Stomach smooth muscle (tissue), 2 donors: ENCODE measurements around the gene HNRNPA3.
A peak's percentile ranks its signal among the peaks of the same experiment; 100 is the strongest.

ENCODE experiments used
- H3K27ac ChIP-seq: one replicate; pipeline ENCODE4 v1.7.0; 2013; ENCODE audit warnings: mild to moderate bottlenecking, low read length, inconsistent platforms
- H3K27me3 ChIP-seq, 2 donors: one replicate each; pipeline ENCODE4 v1.7.0; 2013; ENCODE audit warnings: low read length in 2 of 2; ENCODE audit not compliant: insufficient read depth in 2 of 2, control insufficient read depth in 1 of 2
- H3K36me3 ChIP-seq, 2 donors: one replicate each; pipeline ENCODE4 v1.7.0; 2013; ENCODE audit warnings: low read length in 2 of 2; ENCODE audit not compliant: control insufficient read depth in 2 of 2, insufficient read depth in 2 of 2
- H3K4me1 ChIP-seq: one replicate; pipeline ENCODE4 v1.7.0; 2013; ENCODE audit warnings: low read length; ENCODE audit not compliant: control insufficient read depth, insufficient read depth
- H3K4me3 ChIP-seq, 2 donors: one replicate each; pipeline ENCODE4 v1.7.0; 2013; ENCODE audit warnings: low read length in 2 of 2
- H3K9ac ChIP-seq, 2 donors: one replicate each; pipeline ENCODE4 v1.7.0; 2013; ENCODE audit warnings: low read length in 2 of 2, mild to moderate bottlenecking in 1 of 2
- H3K9me3 ChIP-seq, 2 donors: one replicate each; pipeline ENCODE4 v1.7.0; 2013; ENCODE audit warnings: low read length in 2 of 2; ENCODE audit not compliant: control insufficient read depth in 2 of 2
- donor health status: healthy.
- donor health status: Pancreatic carcinoma.

HNRNPA3 gene

DNA sequence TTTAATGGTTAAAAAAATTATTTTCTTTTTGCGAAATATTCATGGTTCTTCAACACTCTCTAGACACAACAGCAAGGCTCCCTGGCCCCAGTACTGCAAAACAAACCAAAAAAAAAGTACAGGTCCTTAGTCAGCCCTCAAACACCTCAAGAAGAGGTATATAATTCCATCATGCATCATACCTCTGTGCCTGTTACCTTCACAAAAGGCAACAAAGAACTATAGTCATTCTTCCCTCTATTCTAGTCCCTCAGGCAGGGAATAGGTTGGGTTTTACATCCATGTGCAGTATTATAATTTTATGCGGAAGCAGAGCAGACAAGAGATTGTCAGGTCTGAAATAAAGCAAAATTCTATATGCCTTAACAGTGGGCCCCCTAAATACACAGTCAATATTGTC is 43.4 kb downstream of the HNRNPA3 start:
- Histone ChIP-seq H3K27me3 (no peaks in the 10 kb centered on the region), H3K36me3 (no peaks in the 10 kb centered on the region), H3K4me1 (peaks cover 48% of the 10 kb centered on the region), H3K9me3 (no peaks in the 10 kb centered on the region), H3K4me3 (no peak overlapping the region), H3K9ac (no peak overlapping the region), H3K27ac (no peak overlapping the region)

DNA sequence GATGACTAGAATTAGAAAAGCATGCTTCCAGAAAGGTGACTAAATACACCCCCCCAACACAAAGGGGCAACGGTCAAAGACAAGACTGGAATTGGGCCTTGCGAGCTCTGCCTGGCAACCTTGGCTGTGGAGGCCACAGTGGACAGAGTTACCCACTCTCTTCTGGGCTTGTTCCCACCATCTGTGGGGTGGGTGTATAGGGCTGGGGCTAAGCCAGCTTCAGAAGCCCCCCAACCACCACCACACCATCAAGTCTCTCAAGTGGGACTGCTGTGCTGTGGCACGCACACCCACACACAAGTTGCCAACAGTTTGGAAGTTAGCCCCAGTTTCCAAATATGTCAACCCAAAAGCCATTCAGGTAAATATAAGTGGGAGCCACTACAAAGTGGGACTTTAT is 44.1 kb downstream of the HNRNPA3 start:
- Histone ChIP-seq H3K36me3 (no peaks in the 10 kb centered on the region), H3K9ac (no peak overlapping the region), H3K27ac (no peak overlapping the region), H3K4me3 (peak overlapping the region; percentile 0 to 36), H3K27me3 (no peaks in the 10 kb centered on the region), H3K4me1 (peaks cover 46% of the 10 kb centered on the region), H3K9me3 (no peaks in the 10 kb centered on the region)

GRCh38 chr2:177257471-177257870 is 44.9 kb downstream of the HNRNPA3 start:
- no peaks in the 10 kb centered on the region for H3K27me3 ChIP-seq
- no peak overlapping the region for H3K4me3 ChIP-seq
- H3K36me3 ChIP-seq, result no peaks in the 10 kb centered on the region
- H3K9ac ChIP-seq, result no peak overlapping the region
- no peak overlapping the region for H3K27ac ChIP-seq
- H3K9me3 ChIP-seq, result no peaks in the 10 kb centered on the region
- peaks cover 39% of the 10 kb centered on the region for H3K4me1 ChIP-seq

DNA sequence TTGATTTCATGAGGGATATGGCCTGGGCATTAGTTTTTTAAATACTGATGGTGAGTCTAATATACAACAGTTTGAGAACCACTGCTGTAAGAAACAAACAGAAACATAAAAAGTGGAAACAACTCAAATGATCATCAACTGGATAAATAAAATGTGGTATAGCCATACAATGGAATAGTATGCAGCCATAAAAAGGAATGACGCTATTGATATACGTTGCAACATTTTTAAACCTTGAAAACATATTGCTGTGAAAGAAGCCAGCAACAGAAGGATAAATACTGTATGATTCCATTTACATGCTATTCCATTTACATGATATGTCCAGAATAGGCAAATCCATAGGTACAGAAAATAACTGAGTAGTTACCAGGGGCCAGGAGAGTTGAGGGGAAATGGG is 45.5 kb downstream of the HNRNPA3 start:
- H3K9ac ChIP-seq, result no peak overlapping the region
- no peak overlapping the region for H3K27ac ChIP-seq
- no peaks in the 10 kb centered on the region for H3K9me3 ChIP-seq
- no peaks in the 10 kb centered on the region for H3K27me3 ChIP-seq
- no peaks in the 10 kb centered on the region for H3K36me3 ChIP-seq
- no peak overlapping the region for H3K4me3 ChIP-seq
- peaks cover 33% of the 10 kb centered on the region for H3K4me1 ChIP-seq

GRCh38 chr2:177260379-177260778 is 47.8 kb downstream of the HNRNPA3 start:
- Histone ChIP-seq H3K4me1 (peaks cover 20% of the 10 kb centered on the region), H3K27ac (no peak overlapping the region), H3K9ac (no peak overlapping the region), H3K36me3 (no peaks in the 10 kb centered on the region), H3K4me3 (peak overlapping the region; percentile 28 to 31), H3K9me3 (no peaks in the 10 kb centered on the region), H3K27me3 (no peaks in the 10 kb centered on the region)

- H3K36me3 ChIP-seq, result no peaks in the 10 kb centered on the region
- H3K27me3 ChIP-seq, result no peaks in the 10 kb centered on the region
- peak overlapping the region; percentile 84 to 87 for H3K4me3 ChIP-seq
- H3K27ac ChIP-seq, result peak overlapping the region; percentile 19
- peak overlapping the region in 1 of 2 donors; percentile 99 for H3K9ac ChIP-seq
- peaks cover 23% of the 10 kb centered on the region for H3K4me1 ChIP-seq
- H3K9me3 ChIP-seq, result no peaks in the 10 kb centered on the region
Observed at GRCh38 chr2:177261116-177262060, 48.8 kb downstream of the HNRNPA3 start.

DNA sequence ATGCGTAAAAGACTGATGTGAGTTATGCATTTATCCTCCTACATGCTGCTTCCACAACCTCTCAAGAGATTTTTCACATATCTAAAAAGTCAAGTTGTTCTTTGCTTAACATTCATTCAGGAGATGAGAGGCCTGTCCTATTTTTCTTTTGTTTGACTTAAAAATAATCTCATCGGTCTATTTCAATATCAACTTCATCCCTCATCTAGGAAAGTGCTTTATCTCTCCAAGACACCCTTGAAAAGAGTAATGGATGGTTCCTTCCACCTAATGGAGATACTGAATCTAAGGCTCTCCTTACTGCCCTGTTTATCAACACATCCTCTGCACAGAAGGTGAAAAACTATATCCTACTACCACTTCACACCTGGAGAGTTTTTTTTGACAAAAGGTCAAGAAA is 49.5 kb downstream of the HNRNPA3 start:
- Histone ChIP-seq H3K27me3 (no peaks in the 10 kb centered on the region), H3K9me3 (no peaks in the 10 kb centered on the region), H3K4me1 (peaks cover 16% of the 10 kb centered on the region), H3K27ac (no peak overlapping the region), H3K36me3 (no peaks in the 10 kb centered on the region), H3K9ac (peak overlapping the region; percentile 3 to 99), H3K4me3 (peak overlapping the region; percentile 84 to 87)

- Histone ChIP-seq H3K36me3 (no peaks in the 10 kb centered on the region), H3K9me3 (no peaks in the 10 kb centered on the region), H3K4me3 (peak overlapping the region; percentile 84 to 87), H3K9ac (peak overlapping the region; percentile 91 to 99), H3K4me1 (peaks cover 9% of the 10 kb centered on the region), H3K27ac (peak overlapping the region; percentile 99), H3K27me3 (no peaks in the 10 kb centered on the region)
Observed at GRCh38 chr2:177262958-177263450, 50.4 kb downstream of the HNRNPA3 start.

- peaks cover 9% of the 10 kb centered on the region for H3K4me1 ChIP-seq
- no peaks in the 10 kb centered on the region for H3K9me3 ChIP-seq
- H3K27ac ChIP-seq, result peak overlapping the region; percentile 99
- H3K4me3 ChIP-seq, result peak overlapping the region; percentile 84 to 87
- peak overlapping the region; percentile 91 to 99 for H3K9ac ChIP-seq
- H3K36me3 ChIP-seq, result no peaks in the 10 kb centered on the region
- no peaks in the 10 kb centered on the region for H3K27me3 ChIP-seq
Observed at GRCh38 chr2:177263451-177264208, 51.0 kb downstream of the HNRNPA3 start.

- no peaks in the 10 kb centered on the region for H3K36me3 ChIP-seq
- H3K4me1 ChIP-seq, result peaks cover 9% of the 10 kb centered on the region
- no peaks in the 10 kb centered on the region for H3K9me3 ChIP-seq
- peak overlapping the region; percentile 91 to 99 for H3K9ac ChIP-seq
- H3K27me3 ChIP-seq, result no peaks in the 10 kb centered on the region
- H3K4me3 ChIP-seq, result peak overlapping the region; percentile 84 to 87
- peak overlapping the region; percentile 99 for H3K27ac ChIP-seq
Observed at GRCh38 chr2:177264209-177264692, 51.7 kb downstream of the HNRNPA3 start.
